Measurements from ENCODE around the gene DHFR2. TPM values are rescaled to one million over a fixed set of nuclear protein-coding genes. Genes with fewer than 3 reads are reported as not detected.

The DHFR2 gene
- total and polyA plus RNA-seq, 2 of the 4 experiments (the other 2 are of a cell fraction): 1.1 to 2.3 TPM

- no peaks in the 10 kb centered on the region for H3K9me1 ChIP-seq (ENCODE audit: insufficient read depth, low read length)
- in situ Hi-C loops (cut with MboI; ENCODE audit: low sequenced_read_pairs) (no loop called here), intact Hi-C loops (cut with micrococcal nuclease) (no loop called here), dilution Hi-C loops (cut with HindIII; ENCODE audit: low sequenced_read_pairs, unreplicated experiment) (no loop called here)
- H3K23ac ChIP-seq (ENCODE audit: low read depth, low read length): no peak overlapping the region
- no peaks in the 10 kb centered on the region for H3K79me1 ChIP-seq (ENCODE audit: low read depth in 1 of 2, low read length in 2 of 2)
- peaks cover 7% of the 10 kb centered on the region for H3K36me3 ChIP-seq (ENCODE audit: control insufficient read depth, insufficient read depth, low read length)
- H2BK20ac ChIP-seq (ENCODE audit: low read depth, low read length): no peak overlapping the region
- H3K4ac ChIP-seq (ENCODE audit: low read depth, low read length): no peak overlapping the region
- no peak overlapping the region for H2BK5ac ChIP-seq (ENCODE audit: low read depth, low read length, poor library complexity, severe bottlenecking)
- H3K4me1 ChIP-seq (ENCODE audit: control insufficient read depth, insufficient read depth, low read length): no peaks in the 10 kb centered on the region
- no peak overlapping the region for H3K27ac ChIP-seq (ENCODE audit: insufficient read depth, low read length)
- H3K4me3 ChIP-seq (ENCODE audit: insufficient read depth, low read depth, low read length): no peak overlapping the region
- no peak for TF ChIP-seq MAFK (IDR thresholded peaks at IDR 0.05; ENCODE audit: low read depth, low read length)
- TF ChIP-seq CTCF (conservative IDR thresholded peaks at IDR 0.05; ENCODE audit: low read depth, low read length): peak; percentile 31; the same call in 1 of the 2 replicates
- no peak for TF ChIP-seq FOS (IDR thresholded peaks at IDR 0.05; ENCODE audit: low read depth, low read length)
- no peak for TF ChIP-seq RAD21 (IDR thresholded peaks at IDR 0.05; ENCODE audit: low read length)
- no peak for TF ChIP-seq MXI1 (IDR thresholded peaks at IDR 0.05; ENCODE audit: borderline replicate concordance, low read depth, low read length)
- TF ChIP-seq RFX5 (IDR thresholded peaks at IDR 0.05; ENCODE audit: low read depth, low read length): no peak
- H2BK15ac ChIP-seq (ENCODE audit: low read depth, low read length): no peak overlapping the region
- no peak overlapping the region for H3K9ac ChIP-seq (ENCODE audit: low read depth, low read length)
- POLR2A ChIA-PET (ENCODE audit: unreplicated experiment): no interaction called here
- H2AFZ ChIP-seq (replicated peaks; ENCODE audit: low read length, poor library complexity): no peak overlapping the region
- H2BK120ac ChIP-seq (ENCODE audit: low read depth, low read length): no peak overlapping the region
- BruUV-seq (replicated peaks): no TSS peak
- H3K56ac ChIP-seq (ENCODE audit: extremely low read depth, insufficient read depth, low read length): no peak overlapping the region
- no peaks in the 10 kb centered on the region for H4K20me1 ChIP-seq (ENCODE audit: insufficient read depth, low read length)
- no peak overlapping the region for H3K14ac ChIP-seq (replicated peaks; ENCODE audit: low read depth, low read length)
- no peak overlapping the region for H2AK9ac ChIP-seq (replicated peaks; ENCODE audit: low read depth, low read length, poor library complexity)
- H3K9me3 ChIP-seq (ENCODE audit: control insufficient read depth, insufficient read depth, low read length): no peaks in the 10 kb centered on the region
- no peak overlapping the region for H4K91ac ChIP-seq (ENCODE audit: insufficient read depth, low read depth, low read length)
- H3K18ac ChIP-seq (ENCODE audit: low read depth, low read length): no peak overlapping the region
- WGBS, 2 experiments (ENCODE audit: extremely low coverage in 2 of 2, insufficient read length in 1 of 2): no CpG with 5 or more reads among the region's 4 CpGs
- no peak overlapping the region for H2AK5ac ChIP-seq (ENCODE audit: low read depth, low read length)
- H4K8ac ChIP-seq (ENCODE audit: low read depth in 2 of 2, low read length in 2 of 2): no peak overlapping the region
- CTCF ChIA-PET: interaction anchor here (0.6 to 0.7 kb wide), 2 partner anchors 11 to 13 kb away, joined by 3 read pairs; no protein-coding TSS in a partner anchor
- H4K5ac ChIP-seq (ENCODE audit: low read depth, low read length): no peak overlapping the region
- peak; percentile 15 for DNase-seq
- H3K4me2 ChIP-seq (ENCODE audit: low read depth, low read length): no peak overlapping the region
- ATAC-seq (ENCODE audit: low read depth): no peak
- no peaks in the 10 kb centered on the region for H3K27me3 ChIP-seq (ENCODE audit: control insufficient read depth, insufficient read depth, low read length)
Measured at GRCh38 chr3:94101860-94102259, 39.1 kb upstream of the DHFR2 start.

All from IMR-90 (cell line).